GM21737 (cell line): ENCODE measurements around the gene FGF6.

Source experiments
- ATAC-seq: cut with Tn5 transposase; IDR thresholded peaks from one replicate; pipeline ENCODE4 v1.9.1; 2021; ENCODE audit warnings: mild to moderate bottlenecking, moderate library complexity; ENCODE audit not compliant: unreplicated experiment

FGF6 gene

GRCh38 chr12:4448371-4448940 lies 2.8 kb upstream of the FGF6 start:
- no peak for ATAC-seq

GRCh38 chr12:4447151-4447550 lies 1.5 kb upstream of the FGF6 start:
- no peak for ATAC-seq

GRCh38 chr12:4446335-4446734 lies 720 bp upstream of the FGF6 start:
- ATAC-seq: no peak

- no peak for ATAC-seq
Measured at GRCh38 chr12:4444031-4444430, 1.6 kb downstream of the FGF6 start.

- no peak for ATAC-seq
Measured at GRCh38 chr12:4443616-4444015, 2.0 kb downstream of the FGF6 start.

- no peak for ATAC-seq
Measured at GRCh38 chr12:4441355-4442335, 4.0 kb downstream of the FGF6 start.

- no peak for ATAC-seq
Measured at GRCh38 chr12:4440187-4440941, 5.3 kb downstream of the FGF6 start.

- no peak for ATAC-seq
Measured at GRCh38 chr12:4439736-4440135, 5.9 kb downstream of the FGF6 start.

GRCh38 chr12:4438834-4439596 lies 6.6 kb downstream of the FGF6 start:
- ATAC-seq: no peak

GRCh38 chr12:4435537-4435936 lies 10.1 kb downstream of the FGF6 start:
- ATAC-seq: no peak

GRCh38 chr12:4434706-4435425 lies 10.7 kb downstream of the FGF6 start:
- ATAC-seq: no peak

GRCh38 chr12:4434301-4434700 lies 11.3 kb downstream of the FGF6 start:
- no peak for ATAC-seq

- ATAC-seq: no peak
Measured at GRCh38 chr12:4433745-4434058, 11.9 kb downstream of the FGF6 start.

GRCh38 chr12:4432878-4433744 lies 12.5 kb downstream of the FGF6 start:
- no peak for ATAC-seq

GRCh38 chr12:4431866-4432265 lies 13.7 kb downstream of the FGF6 start:
- ATAC-seq: no peak

GRCh38 chr12:4431436-4431835 lies 14.2 kb downstream of the FGF6 start:
- no peak for ATAC-seq

GRCh38 chr12:4424422-4424821 lies 21.2 kb downstream of the FGF6 start:
- no peak for ATAC-seq

- no peak for ATAC-seq
Measured at GRCh38 chr12:4423528-4424195, 22.0 kb downstream of the FGF6 start.

GRCh38 chr12:4422985-4423384 lies 22.6 kb downstream of the FGF6 start:
- ATAC-seq: no peak
